ENCODE measurements around the gene COMT. TPM values are rescaled to one million over a fixed set of nuclear protein-coding genes. Genes with fewer than 3 reads are reported as not detected.

Gene COMT
- total RNA-seq, 1 donor from 2014 or later, result 186 TPM

DNA sequence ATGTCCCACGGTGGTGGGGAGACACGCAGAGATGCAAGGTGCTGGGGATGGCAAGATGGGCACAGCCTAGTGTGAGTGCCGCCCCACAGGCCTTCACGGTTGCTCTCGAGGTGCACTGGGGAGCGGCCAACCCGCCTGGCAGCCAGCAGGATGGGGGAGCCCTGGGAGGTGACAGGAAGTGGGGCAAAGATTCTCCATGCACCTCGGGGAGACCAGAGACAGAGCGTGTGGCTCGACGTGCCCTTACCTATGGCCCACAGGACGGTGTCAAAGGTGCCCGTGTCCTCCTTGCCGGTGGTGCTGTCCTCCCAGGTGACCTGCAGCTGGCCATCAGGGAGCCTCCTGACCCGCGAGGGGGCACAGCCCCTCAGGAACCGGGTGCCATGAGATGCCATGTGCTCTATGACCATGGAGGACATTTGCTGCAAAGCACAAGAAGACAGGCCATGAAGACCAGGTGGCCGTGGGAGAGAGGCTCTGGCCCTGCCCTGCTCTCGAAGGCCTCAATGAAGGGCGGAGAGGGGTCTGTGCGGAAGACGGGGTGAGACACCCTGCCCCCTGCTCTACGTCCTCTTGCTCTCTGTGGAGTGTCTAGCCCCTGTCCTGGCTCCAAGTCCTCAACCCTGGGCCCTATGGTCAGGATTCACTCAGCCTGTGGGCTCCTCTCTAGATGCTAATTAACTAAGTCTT lies 46.3 kb upstream of the COMT start:
- H3K27ac Mint-ChIP-seq (ENCODE audit: unreplicated experiment), result no peak overlapping the region

GRCh38 chr22:19896665-19897355 lies 44.8 kb upstream of the COMT start:
- no peak for TF ChIP-seq CTCF (IDR thresholded peaks at IDR 0.05)
- H3K27me3 Mint-ChIP-seq (ENCODE audit: low read depth), result no peaks in the 10 kb centered on the region
- H3K27ac Mint-ChIP-seq (ENCODE audit: unreplicated experiment), result no peak overlapping the region
- peaks cover 13% of the 10 kb centered on the region for H3K4me1 Mint-ChIP-seq (ENCODE audit: low read depth)
- H3K9me3 Mint-ChIP-seq (ENCODE audit: low read depth), result no peaks in the 10 kb centered on the region
- no peak for DNase-seq (ENCODE audit: low spot score)
- H3K4me3 Mint-ChIP-seq (ENCODE audit: unreplicated experiment), result no peak overlapping the region
- H3K36me3 Mint-ChIP-seq (ENCODE audit: low read depth), result peaks cover 4% of the 10 kb centered on the region

More for the DNA sequence above, 46.3 kb upstream of the COMT start:
- no peak overlapping the region for H3K4me3 Mint-ChIP-seq (ENCODE audit: unreplicated experiment)
- DNase-seq (ENCODE audit: low spot score), result no peak
- H3K27me3 Mint-ChIP-seq (ENCODE audit: low read depth), result no peaks in the 10 kb centered on the region
- H3K36me3 Mint-ChIP-seq (ENCODE audit: low read depth), result peaks cover 4% of the 10 kb centered on the region
- H3K9me3 Mint-ChIP-seq (ENCODE audit: low read depth), result no peaks in the 10 kb centered on the region
- no peak for TF ChIP-seq CTCF (IDR thresholded peaks at IDR 0.05)
- H3K4me1 Mint-ChIP-seq (ENCODE audit: low read depth), result peaks cover 23% of the 10 kb centered on the region

DNA sequence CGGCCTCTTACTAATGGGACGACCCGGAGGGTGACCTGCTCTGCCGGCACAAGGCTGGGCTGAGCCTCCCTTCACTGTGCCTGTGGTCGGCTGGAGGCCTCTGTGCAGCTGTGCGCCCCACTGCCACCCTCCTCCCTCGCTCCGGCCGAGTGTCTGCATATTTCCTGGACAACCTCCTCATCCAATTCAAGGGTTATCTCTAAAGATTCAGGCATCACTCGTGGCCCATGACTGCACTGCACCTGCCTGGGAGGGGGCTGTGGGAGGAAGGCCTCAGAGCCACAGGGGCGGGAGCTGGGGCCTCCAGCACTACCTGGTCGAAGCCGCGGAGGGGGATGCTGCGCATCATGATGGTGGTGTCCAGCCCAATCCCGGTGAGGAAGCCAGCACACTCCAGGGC lies 43.8 kb upstream of the COMT start:
- TF ChIP-seq CTCF (IDR thresholded peaks at IDR 0.05), result no peak

DNA sequence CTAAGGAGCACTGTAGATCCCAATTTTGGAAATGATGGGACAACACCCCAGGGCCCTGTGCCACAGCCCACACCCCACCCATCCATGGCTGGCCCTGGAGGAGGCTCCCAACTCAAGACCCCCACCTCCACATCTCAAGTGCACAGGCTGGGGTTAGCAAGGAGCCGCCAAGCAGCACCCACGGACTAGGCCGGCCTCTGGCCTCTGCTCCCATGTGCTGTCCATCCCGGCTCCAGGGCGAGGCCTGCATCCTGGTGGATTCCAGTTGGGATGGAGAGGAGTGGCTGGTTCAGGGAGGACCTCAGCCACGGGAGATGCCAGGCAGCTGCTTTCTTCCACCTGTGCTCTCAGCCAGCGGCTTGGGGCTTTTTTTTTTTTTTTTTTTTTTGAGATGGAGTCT lies 43.4 kb upstream of the COMT start:
- H3K9me3 Mint-ChIP-seq (ENCODE audit: low read depth), result no peaks in the 10 kb centered on the region
- H3K27me3 Mint-ChIP-seq (ENCODE audit: low read depth), result no peaks in the 10 kb centered on the region
- H3K4me3 Mint-ChIP-seq (ENCODE audit: unreplicated experiment), result no peak overlapping the region
- H3K27ac Mint-ChIP-seq (ENCODE audit: unreplicated experiment), result no peak overlapping the region
- no peak for TF ChIP-seq CTCF (IDR thresholded peaks at IDR 0.05)
- H3K4me1 Mint-ChIP-seq (ENCODE audit: low read depth), result peaks cover 7% of the 10 kb centered on the region
- DNase-seq (ENCODE audit: low spot score), result no peak
- H3K36me3 Mint-ChIP-seq (ENCODE audit: low read depth), result peaks cover 4% of the 10 kb centered on the region

More for the DNA sequence above, 43.8 kb upstream of the COMT start:
- peaks cover 7% of the 10 kb centered on the region for H3K4me1 Mint-ChIP-seq (ENCODE audit: low read depth)
- H3K36me3 Mint-ChIP-seq (ENCODE audit: low read depth), result peaks cover 4% of the 10 kb centered on the region
- H3K4me3 Mint-ChIP-seq (ENCODE audit: unreplicated experiment), result no peak overlapping the region
- H3K9me3 Mint-ChIP-seq (ENCODE audit: low read depth), result no peaks in the 10 kb centered on the region
- DNase-seq (ENCODE audit: low spot score), result no peak
- no peak overlapping the region for H3K27ac Mint-ChIP-seq (ENCODE audit: unreplicated experiment)
- no peaks in the 10 kb centered on the region for H3K27me3 Mint-ChIP-seq (ENCODE audit: low read depth)

DNA sequence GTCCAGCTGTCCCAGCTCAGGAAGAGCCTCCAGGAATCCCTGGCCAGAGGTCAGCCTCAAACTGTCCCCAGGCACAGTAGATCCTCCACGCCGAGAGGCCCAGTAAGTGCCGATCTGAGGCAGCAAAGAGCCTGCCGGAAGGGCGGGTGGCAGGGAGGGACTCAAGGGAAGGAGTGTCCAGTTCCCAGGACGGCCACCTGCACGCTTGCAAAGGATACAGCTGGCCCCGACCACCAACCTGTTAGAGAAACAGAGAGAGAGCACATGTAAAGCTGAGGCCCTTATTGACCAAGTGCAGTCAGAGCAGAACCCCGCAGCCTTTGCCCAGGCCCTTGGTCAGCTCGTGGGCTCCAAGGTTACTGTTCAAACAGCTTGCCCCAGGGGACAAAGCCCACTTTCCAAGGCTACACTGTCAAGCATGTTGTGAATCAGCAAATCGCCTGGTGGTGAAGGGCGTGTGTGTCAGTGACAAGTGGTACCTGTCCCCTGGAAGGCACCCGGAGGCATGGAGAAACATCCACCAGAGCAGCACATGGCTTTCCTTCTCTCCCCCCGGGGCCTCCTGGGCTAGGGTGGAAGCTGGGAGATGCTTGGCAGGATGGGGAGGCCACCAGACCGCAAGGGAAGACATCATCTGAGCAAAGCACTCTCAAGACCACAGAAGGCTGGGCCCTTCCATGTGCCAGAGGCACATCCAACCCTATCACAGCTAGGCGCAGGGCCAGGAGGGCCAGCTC lies 42.6 kb upstream of the COMT start:
- DNase-seq (ENCODE audit: low spot score), result no peak
- no peak for TF ChIP-seq CTCF (IDR thresholded peaks at IDR 0.05)
- Mint-ChIP-seq H3K4me3 (ENCODE audit: unreplicated experiment) (no peak overlapping the region), H3K27ac (ENCODE audit: unreplicated experiment) (no peak overlapping the region), H3K27me3 (ENCODE audit: low read depth) (no peaks in the 10 kb centered on the region), H3K4me1 (ENCODE audit: low read depth) (peaks cover 9% of the 10 kb centered on the region), H3K36me3 (ENCODE audit: low read depth) (peaks cover 4% of the 10 kb centered on the region), H3K9me3 (ENCODE audit: low read depth) (no peaks in the 10 kb centered on the region)

Measured in chondrocyte (in vitro differentiated cells).